SK-N-SH treated with all-trans-retinoic acid at 6 μM for 48 hours (cell line): ENCODE results near the gene MT1G.

Experiments
- ATAC-seq: fragments of 200-7000 bp; cut with Tn5 transposase; 3 replicates; pipeline ENCODE4 v1.9.1; 2020; ENCODE audit warnings: mild to moderate bottlenecking, moderate library complexity
- BACH2 ChIP-seq: fragments of 250-450 bp; sonication (Bioruptor Pico); IDR thresholded peaks from 2 replicates; pipeline ENCODE4 v1.9.0; 2021; ENCODE audit warnings: mild to moderate bottlenecking, borderline replicate concordance
- CSDC2 ChIP-seq: fragments of 250-450 bp; sonication (Bioruptor Pico); IDR thresholded peaks from 2 replicates; pipeline ENCODE4 v1.5.0; 2020; ENCODE audit warnings: mild to moderate bottlenecking, moderate library complexity
- GLIS3 ChIP-seq: fragments of 250-450 bp; sonication (Bioruptor Pico); IDR thresholded peaks from 2 replicates; pipeline ENCODE4 v1.5.0; 2020; ENCODE audit warnings: mild to moderate bottlenecking, moderate library complexity
- ISL1 ChIP-seq: fragments of 250-450 bp; sonication (Bioruptor Pico); IDR thresholded peaks from 2 replicates; pipeline ENCODE4 v2.1.2; 2022; ENCODE audit warnings: mild to moderate bottlenecking, moderate library complexity
- TOX ChIP-seq: fragments of 250-450 bp; sonication (Bioruptor Pico); IDR thresholded peaks from 2 replicates; pipeline ENCODE4 v1.8.0; 2021; ENCODE audit warnings: mild to moderate bottlenecking, moderate library complexity, borderline replicate concordance
- ZC3H10 ChIP-seq: fragments of 250-450 bp; sonication (Bioruptor Pico); IDR thresholded peaks from 2 replicates; pipeline ENCODE4 v1.5.1; 2021; ENCODE audit warnings: mild to moderate bottlenecking, moderate library complexity
- ZFP3 ChIP-seq: fragments of 250-450 bp; sonication (Bioruptor Pico); IDR thresholded peaks from 2 replicates; pipeline ENCODE4 v1.5.0; 2020; ENCODE audit warnings: mild to moderate bottlenecking, moderate library complexity
- ZFP30 ChIP-seq: fragments of 450-650 bp; formaldehyde crosslinking; IDR thresholded peaks from 2 replicates; pipeline ENCODE4 v1.5.0; 2022; ENCODE audit warnings: mild to moderate bottlenecking, moderate library complexity
- ZNF70 ChIP-seq: fragments of 450-650 bp; formaldehyde crosslinking; IDR thresholded peaks from 2 replicates; pipeline ENCODE4 v1.5.0; 2020; ENCODE audit warnings: mild to moderate bottlenecking, moderate library complexity
- TF ChIP-seq, protein P1 (sequence below): fragments of 250-450 bp; sonication (Bioruptor Pico); IDR thresholded peaks from 2 replicates; pipeline ENCODE4 v1.5.0; 2020; ENCODE audit warnings: mild to moderate bottlenecking, moderate library complexity

Gene MT1G

DNA sequence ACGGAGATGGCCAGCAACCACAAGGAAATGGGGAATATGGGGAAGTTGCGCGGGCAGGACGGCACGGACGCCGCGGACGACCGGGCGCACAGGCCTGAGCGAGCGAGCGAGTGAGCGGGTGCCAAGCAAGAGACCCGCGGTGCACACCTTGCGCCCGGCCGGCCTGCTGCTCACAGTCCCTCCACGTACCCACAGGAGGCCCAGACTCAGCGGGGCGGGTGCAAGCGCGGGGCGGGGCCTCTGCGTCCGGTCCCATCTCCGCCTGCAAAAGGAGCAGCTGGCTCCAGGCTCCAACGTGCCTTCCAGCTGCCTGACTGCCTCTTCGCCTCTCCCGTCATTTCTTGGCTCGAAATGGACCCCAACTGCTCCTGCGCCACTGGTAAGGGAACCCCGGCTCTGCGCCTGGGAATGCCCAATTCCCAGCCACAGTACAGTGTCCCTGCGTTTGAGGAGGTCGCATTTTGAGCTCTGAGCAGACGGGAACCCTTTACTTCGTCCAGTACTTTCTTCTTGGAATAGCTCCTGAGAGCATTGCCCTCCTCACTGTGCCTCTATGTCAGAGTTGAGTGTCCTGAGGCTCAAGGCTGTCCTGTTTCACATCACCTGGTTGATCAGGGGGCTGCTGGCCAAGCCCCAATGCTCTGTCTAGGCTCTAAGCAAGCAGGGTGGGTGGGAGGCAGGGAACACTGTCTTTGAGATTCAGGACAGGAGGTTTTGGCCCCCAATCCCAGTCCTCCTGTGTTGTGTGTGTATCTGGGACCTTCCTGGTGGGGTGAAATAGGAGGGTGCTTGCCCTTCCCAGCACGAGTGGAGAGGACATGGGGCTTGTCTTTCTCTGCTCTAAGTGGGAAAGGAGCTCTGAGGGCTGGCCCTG lies 50.4 kb downstream of the MT1G start:
- no peak for TF ChIP-seq ZFP30 (CRISPR knock-in tag)
- TF ChIP-seq ZNF70 (CRISPR knock-in tag), result no peak
- TF ChIP-seq CSDC2 (CRISPR knock-in tag), result no peak
- TF ChIP-seq ISL1 (CRISPR knock-in tag), result no peak
- no peak for TF ChIP-seq ZC3H10 (CRISPR knock-in tag)
- TF ChIP-seq BACH2 (CRISPR knock-in tag), result no peak
- no peak for TF ChIP-seq GLIS3
- no peak for TF ChIP-seq ZFP3 (CRISPR knock-in tag)
- TF ChIP-seq, protein P1, sequence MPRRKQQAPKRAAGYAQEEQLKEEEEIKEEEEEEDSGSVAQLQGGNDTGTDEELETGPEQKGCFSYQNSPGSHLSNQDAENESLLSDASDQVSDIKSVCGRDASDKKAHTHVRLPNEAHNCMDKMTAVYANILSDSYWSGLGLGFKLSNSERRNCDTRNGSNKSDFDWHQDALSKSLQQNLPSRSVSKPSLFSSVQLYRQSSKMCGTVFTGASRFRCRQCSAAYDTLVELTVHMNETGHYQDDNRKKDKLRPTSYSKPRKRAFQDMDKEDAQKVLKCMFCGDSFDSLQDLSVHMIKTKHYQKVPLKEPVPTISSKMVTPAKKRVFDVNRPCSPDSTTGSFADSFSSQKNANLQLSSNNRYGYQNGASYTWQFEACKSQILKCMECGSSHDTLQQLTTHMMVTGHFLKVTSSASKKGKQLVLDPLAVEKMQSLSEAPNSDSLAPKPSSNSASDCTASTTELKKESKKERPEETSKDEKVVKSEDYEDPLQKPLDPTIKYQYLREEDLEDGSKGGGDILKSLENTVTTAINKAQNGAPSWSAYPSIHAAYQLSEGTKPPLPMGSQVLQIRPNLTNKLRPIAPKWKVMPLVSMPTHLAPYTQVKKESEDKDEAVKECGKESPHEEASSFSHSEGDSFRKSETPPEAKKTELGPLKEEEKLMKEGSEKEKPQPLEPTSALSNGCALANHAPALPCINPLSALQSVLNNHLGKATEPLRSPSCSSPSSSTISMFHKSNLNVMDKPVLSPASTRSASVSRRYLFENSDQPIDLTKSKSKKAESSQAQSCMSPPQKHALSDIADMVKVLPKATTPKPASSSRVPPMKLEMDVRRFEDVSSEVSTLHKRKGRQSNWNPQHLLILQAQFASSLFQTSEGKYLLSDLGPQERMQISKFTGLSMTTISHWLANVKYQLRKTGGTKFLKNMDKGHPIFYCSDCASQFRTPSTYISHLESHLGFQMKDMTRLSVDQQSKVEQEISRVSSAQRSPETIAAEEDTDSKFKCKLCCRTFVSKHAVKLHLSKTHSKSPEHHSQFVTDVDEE (CRISPR knock-in tag), result no peak
- no peak for TF ChIP-seq TOX (CRISPR knock-in tag)
- ATAC-seq, result no peak
